Activated CD8-positive, alpha-beta T cell treated with anti-CD3 and anti-CD28 coated beads, Interleukin-2, amount 10 ng/mL, durations not matched to agents 7 days and 5 days (primary cell): ENCODE data around the gene DNAJC25. TPM values are rescaled to one million over a fixed set of nuclear protein-coding genes. Genes with fewer than 3 reads are reported as not detected.

Source experiments
- ATAC-seq: fragments of 150-1000 bp; cut with Tn5 transposase; one replicate; pipeline ENCODE4 v1.10.0; 2021; ENCODE audit warnings: moderate library complexity
- CTCF ChIA-PET: fragments of 350-600 bp; sonication (Branson Sonifier 250); formaldehyde crosslinking; loops from one replicate; lab custom pipeline; 2021; ENCODE audit warnings: antibody characterized with exemption; lab: Charles Lee
- POLR2A ChIA-PET: fragments of 350-600 bp; sonication (Branson Sonifier 250); formaldehyde crosslinking; loops from one replicate; lab custom pipeline; 2021; ENCODE audit warnings: antibody characterized with exemption; lab: Charles Lee
- DNase-seq: peaks from one replicate; pipeline ENCODE4 v3.0.0-alpha.2; 2020
- H3K27ac Mint-ChIP-seq: one replicate; pipeline ENCODE4 v1.8.0; 2021; ENCODE audit warnings: mild to moderate bottlenecking, mixed read lengths
- H3K27me3 Mint-ChIP-seq: one replicate; pipeline ENCODE4 v1.8.0; 2021; ENCODE audit warnings: low read depth, mixed read lengths
- H3K36me3 Mint-ChIP-seq: one replicate; pipeline ENCODE4 v1.8.0; 2021; ENCODE audit warnings: low read depth, mixed read lengths
- H3K4me1 Mint-ChIP-seq: one replicate; pipeline ENCODE4 v1.8.0; 2021; ENCODE audit warnings: low read depth, mixed read lengths
- H3K4me3 Mint-ChIP-seq: one replicate; pipeline ENCODE4 v1.8.0; 2021; ENCODE audit warnings: mild to moderate bottlenecking, mixed read lengths
- H3K9me3 Mint-ChIP-seq: one replicate; pipeline ENCODE4 v1.8.0; 2022; ENCODE audit warnings: mixed read lengths; ENCODE audit not compliant: insufficient read depth
- total RNA-seq, 2 experiments: library from RNA; stranded (reverse); gene quantifications; one replicate each; pipeline ENCODE4 v1.2.3, GENCODE V29; 2021

Gene DNAJC25
- 1 to 10 TPM; 3.9 to 4.2 TPM for total RNA-seq

DNA sequence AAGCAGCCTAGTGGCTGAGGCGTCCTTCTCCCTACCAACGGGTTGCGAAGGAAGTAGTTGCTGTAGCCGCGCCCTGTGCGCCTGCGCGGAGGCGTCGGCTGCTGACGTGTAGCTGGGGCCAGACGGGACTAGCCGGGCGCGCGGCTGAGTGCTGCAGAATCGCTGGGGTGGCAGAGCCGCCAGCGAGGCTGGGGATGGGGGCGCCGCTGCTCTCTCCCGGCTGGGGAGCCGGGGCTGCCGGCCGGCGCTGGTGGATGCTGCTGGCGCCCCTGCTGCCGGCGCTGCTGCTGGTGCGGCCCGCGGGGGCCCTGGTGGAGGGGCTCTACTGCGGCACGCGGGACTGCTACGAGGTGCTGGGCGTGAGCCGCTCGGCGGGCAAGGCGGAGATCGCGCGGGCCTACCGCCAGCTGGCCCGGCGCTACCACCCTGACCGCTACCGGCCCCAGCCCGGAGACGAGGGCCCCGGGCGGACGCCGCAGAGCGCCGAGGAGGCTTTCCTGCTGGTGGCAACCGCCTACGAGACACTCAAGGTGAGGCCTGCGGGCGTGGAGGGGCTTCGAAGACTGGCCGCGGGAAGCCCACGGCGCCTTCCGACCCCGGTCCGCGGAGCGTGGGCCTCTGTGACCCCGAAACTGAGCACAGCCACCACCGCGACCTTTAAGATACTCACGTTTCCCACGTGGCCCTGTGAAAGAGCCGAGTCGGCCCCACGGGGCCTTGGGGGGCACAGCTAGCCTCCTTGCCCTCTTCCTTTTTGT, at the start of gene DNAJC25:
Gene DNAJC25, plus strand, starts transcription at position 121 of the 758 bp plus-strand sequence. Its CDS starts 74 bp downstream, at position 195.
- CTCF ChIA-PET = interaction anchor here (0.6 to 1.5 kb wide), 3 partner anchors 10 to 59 kb away, joined by 3 to 5 read pairs (median 4); no protein-coding TSS in a partner anchor
- peak within 1 kb of the TSS; percentile 89 for H3K27ac Mint-ChIP-seq
- DNase-seq = peak; percentile 98
- H3K9me3 Mint-ChIP-seq = no peaks in the 10 kb centered on the region
- no peaks in the 10 kb centered on the region for H3K27me3 Mint-ChIP-seq
- peak within 1 kb of the TSS; percentile 98 for H3K4me3 Mint-ChIP-seq
- POLR2A ChIA-PET = interaction anchor here (0.7 to 1.1 kb wide), 3 partner anchors 30 to 1155 kb away, joined by 3 to 5 read pairs (median 3); partner anchors contain the start of genes ECPAS and GNG10
- peaks cover 33% of the 10 kb centered on the region for H3K4me1 Mint-ChIP-seq
- peak; percentile 97 for ATAC-seq
- H3K36me3 Mint-ChIP-seq = peaks cover 16% of the 10 kb centered on the region

- Mint-ChIP-seq H3K36me3 (no peaks in the 10 kb centered on the region), H3K9me3 (no peaks in the 10 kb centered on the region), H3K4me1 (no peaks in the 10 kb centered on the region), H3K27me3 (peaks cover 10% of the 10 kb centered on the region), H3K27ac (no peak overlapping the region), H3K4me3 (no peak overlapping the region)
- no peak for ATAC-seq
- CTCF ChIA-PET = no interaction called here
- DNase-seq = no peak
- POLR2A ChIA-PET = no interaction called here
Measured at GRCh38 chr9:111582888-111583287, 48.2 kb upstream of the DNAJC25 start.

GRCh38 chr9:111586378-111586777, 44.8 kb upstream of the DNAJC25 start:
- Mint-ChIP-seq H3K4me1 (no peaks in the 10 kb centered on the region), H3K4me3 (no peak overlapping the region), H3K9me3 (no peaks in the 10 kb centered on the region), H3K27me3 (peaks cover 10% of the 10 kb centered on the region), H3K27ac (no peak overlapping the region), H3K36me3 (no peaks in the 10 kb centered on the region)
- POLR2A ChIA-PET = no interaction called here
- ATAC-seq (no peak), DNase-seq (no peak)
- CTCF ChIA-PET = interaction anchor here (0.5 kb wide), 1 partner anchor 35 kb away, joined by 3 read pairs; no protein-coding TSS in a partner anchor

DNA sequence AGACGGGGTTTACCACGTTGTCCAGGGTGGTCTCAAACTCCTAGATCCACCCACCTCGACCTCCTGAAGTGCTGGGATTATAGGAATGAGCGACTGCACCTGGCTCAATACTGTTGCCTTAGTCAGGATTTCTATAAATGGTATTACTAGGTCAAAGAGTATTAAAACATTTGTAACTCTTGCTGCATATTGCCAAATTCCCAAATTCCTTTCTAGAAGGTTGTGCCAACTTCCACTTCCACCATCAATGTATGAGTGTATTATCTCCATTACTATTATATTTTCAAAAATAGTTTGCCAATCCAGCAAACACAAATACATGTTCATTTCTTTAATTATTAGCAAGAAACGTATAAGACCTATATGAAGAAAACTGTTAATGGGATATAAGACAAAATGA, 42.3 kb upstream of the DNAJC25 start:
- H3K4me1 Mint-ChIP-seq = no peaks in the 10 kb centered on the region
- H3K9me3 Mint-ChIP-seq = no peaks in the 10 kb centered on the region
- no peak overlapping the region for H3K27ac Mint-ChIP-seq
- ChIA-PET CTCF (no interaction called here), POLR2A (interaction anchor here (0.6 kb wide), 1 partner anchor 9 kb away, joined by 5 read pairs; no protein-coding TSS in a partner anchor)
- ATAC-seq (no peak), DNase-seq (no peak)
- H3K36me3 Mint-ChIP-seq = no peaks in the 10 kb centered on the region
- peaks cover 12% of the 10 kb centered on the region for H3K27me3 Mint-ChIP-seq
- H3K4me3 Mint-ChIP-seq = no peak overlapping the region

DNA sequence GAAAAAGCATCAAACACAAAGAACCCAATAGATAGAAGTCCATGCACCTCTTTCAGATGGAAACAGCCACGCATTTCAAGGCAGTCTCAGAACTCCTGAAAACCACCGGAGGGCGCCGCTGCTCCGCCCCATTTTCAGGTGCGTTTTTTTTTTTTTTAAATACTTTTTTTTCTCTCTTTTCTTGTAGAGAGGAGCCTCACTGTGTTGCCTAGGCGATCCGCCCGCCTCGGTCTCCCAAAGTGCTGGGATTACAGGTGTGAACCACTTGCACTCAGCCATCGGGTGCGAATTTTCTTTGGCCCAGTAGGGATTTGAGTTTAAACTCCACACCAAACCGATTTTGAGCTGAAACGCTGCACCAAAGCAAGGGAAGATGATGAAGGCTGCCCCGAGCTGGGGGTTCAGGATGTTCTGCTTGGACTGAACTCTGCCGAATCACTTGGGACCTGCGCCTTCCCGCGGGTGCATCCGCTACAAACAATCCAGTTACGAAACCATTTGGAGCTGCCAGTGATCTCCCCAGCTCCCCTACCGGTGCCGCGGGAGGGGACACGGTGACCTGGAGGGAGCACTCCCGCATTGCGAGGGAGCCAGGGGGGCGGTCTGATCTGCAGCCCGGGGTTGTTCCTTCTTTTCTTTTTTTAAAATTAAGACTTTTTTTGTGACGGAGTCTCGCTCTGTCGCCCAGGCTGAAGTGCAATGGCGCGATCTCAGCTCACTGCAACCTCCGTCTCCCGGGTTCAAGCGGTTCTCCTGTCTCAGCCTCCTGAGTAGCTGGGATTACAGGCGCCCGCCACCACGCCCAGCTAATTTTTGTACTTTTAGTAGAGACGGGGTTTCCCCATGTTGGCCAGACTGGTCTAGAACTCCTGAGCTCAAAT, 33.0 kb upstream of the DNAJC25 start:
- H3K9me3 Mint-ChIP-seq = no peaks in the 10 kb centered on the region
- H3K27me3 Mint-ChIP-seq = peaks cover 39% of the 10 kb centered on the region
- ATAC-seq (peak; percentile 68), DNase-seq (peak; percentile 68)
- no peak overlapping the region for H3K27ac Mint-ChIP-seq
- peaks cover 22% of the 10 kb centered on the region for H3K4me1 Mint-ChIP-seq
- H3K36me3 Mint-ChIP-seq = no peaks in the 10 kb centered on the region
- CTCF ChIA-PET = interaction anchor here (0.5 to 3.3 kb wide), 22 partner anchors 11 to 1222 kb away, joined by 3 to 28 read pairs (median 3); partner anchors contain the start of gene DNAJC25
- POLR2A ChIA-PET = interaction anchor here (0.5 to 1.0 kb wide), 2 partner anchors 9 to 888 kb away, joined by 3 to 5 read pairs; partner anchors contain the start of gene KIAA1958
- peak overlapping the region; percentile 74 for H3K4me3 Mint-ChIP-seq

DNA sequence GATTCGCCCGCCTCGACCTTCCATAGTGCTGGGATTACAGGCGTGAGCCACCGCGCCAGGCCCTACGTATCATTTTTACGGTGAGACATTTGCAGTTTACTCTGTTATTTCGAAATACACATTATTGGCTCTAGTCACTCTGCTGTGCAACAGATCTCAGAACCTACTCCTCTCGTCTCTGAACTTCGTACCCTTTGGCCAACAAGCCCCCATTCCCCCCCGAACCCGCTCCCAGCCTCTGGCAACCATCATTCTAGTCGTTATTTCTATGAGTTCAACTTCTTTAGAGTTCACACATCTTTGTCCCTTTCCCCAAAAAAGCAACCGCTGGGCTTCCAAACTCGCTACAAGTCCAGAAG, 32.4 kb upstream of the DNAJC25 start:
- Mint-ChIP-seq H3K27ac (no peak overlapping the region), H3K4me1 (peaks cover 22% of the 10 kb centered on the region), H3K36me3 (no peaks in the 10 kb centered on the region), H3K9me3 (no peaks in the 10 kb centered on the region), H3K4me3 (peak overlapping the region; percentile 74), H3K27me3 (peaks cover 39% of the 10 kb centered on the region)
- POLR2A ChIA-PET = no interaction called here
- peak; percentile 12 for ATAC-seq
- no peak for DNase-seq
- CTCF ChIA-PET = interaction anchor here (0.6 to 3.3 kb wide), 19 partner anchors 10 to 1221 kb away, joined by 3 to 28 read pairs (median 3); partner anchors contain the start of gene DNAJC25

- H3K9me3 Mint-ChIP-seq = no peaks in the 10 kb centered on the region
- ChIA-PET POLR2A (no interaction called here), CTCF (interaction anchor here (0.6 to 3.3 kb wide), 7 partner anchors 15 to 1145 kb away, joined by 3 to 28 read pairs (median 3); no protein-coding TSS in a partner anchor)
- peak; percentile 30 for DNase-seq
- no peaks in the 10 kb centered on the region for H3K36me3 Mint-ChIP-seq
- peak within 1 kb of the TSS; percentile 34 for H3K27ac Mint-ChIP-seq
- H3K27me3 Mint-ChIP-seq = peaks cover 39% of the 10 kb centered on the region
- peak; percentile 48 for ATAC-seq
- H3K4me3 Mint-ChIP-seq = peak within 1 kb of the TSS; percentile 74
- peaks cover 22% of the 10 kb centered on the region for H3K4me1 Mint-ChIP-seq
Measured at GRCh38 chr9:111599092-111599954, 31.8 kb upstream of the DNAJC25 start, which contains the start of gene PTGR1. PTGR1 (minus strand) TSS chr9:111599647; CDS start chr9:111597422, 2,225 bp downstream.

DNA sequence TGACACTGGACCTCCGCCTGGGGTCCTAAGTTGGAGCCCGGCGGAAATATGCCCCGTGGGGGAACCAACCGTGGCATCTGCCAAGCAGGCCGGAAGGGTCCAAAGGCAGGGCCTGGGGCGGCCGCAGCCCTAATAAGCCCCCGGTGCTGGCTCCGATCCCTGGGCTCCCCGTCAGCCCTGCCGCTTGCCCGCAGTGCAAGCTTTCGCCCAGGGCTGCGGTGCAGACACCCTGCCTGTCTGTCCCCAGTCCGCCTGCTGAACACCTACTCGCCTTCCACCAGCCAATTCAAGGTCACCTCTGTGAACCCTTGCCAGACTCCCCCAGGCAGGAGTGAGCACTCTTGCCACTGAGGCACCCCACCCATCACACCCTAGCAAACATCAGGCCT, 31.2 kb upstream of the DNAJC25 start:
- no peaks in the 10 kb centered on the region for H3K36me3 Mint-ChIP-seq
- DNase-seq (no peak), ATAC-seq (no peak)
- no peaks in the 10 kb centered on the region for H3K9me3 Mint-ChIP-seq
- POLR2A ChIA-PET = no interaction called here
- H3K27ac Mint-ChIP-seq = no peak overlapping the region
- H3K4me3 Mint-ChIP-seq = peak overlapping the region; percentile 74
- peaks cover 39% of the 10 kb centered on the region for H3K27me3 Mint-ChIP-seq
- H3K4me1 Mint-ChIP-seq = peaks cover 22% of the 10 kb centered on the region
- CTCF ChIA-PET = interaction anchor here (1.2 kb wide), 1 partner anchor 21 kb away, joined by 3 read pairs; no protein-coding TSS in a partner anchor

DNA sequence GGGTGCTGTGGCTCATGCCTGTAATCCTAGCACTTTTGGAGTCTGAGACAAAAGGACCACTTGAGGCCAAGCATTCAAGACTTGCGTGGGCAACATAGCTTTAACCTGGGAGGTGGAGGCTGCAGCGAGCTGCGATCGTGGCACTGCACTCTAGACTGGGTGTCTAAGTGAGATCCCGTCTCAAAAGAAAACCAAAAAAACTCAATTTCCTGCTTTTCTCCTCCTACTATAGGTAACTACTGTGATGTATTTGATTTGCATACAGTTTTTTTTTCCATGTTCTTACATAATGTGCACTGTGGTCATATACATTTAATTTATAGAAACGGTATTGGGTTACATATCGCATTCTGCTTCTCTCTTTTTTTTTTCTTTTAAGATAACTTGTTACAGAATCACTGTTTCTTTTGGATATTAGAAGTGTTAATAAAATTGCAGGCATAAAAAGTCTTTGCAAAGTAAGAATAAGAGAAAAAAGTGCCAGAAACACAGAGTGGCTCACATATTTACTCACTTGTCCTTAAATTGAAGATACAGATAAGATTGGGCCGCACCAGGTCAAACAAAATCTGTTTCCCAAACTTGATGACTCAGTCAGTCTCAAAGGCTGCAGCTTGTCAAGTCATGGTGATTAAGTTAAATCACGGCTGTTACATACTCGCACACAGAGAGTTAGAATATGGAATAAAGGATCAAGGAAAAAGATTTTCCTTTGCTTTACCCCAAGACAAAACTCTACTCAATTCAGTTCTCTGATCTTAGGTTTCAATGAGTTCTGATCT, 29.7 kb upstream of the DNAJC25 start:
- no peak for DNase-seq
- H3K9me3 Mint-ChIP-seq = no peaks in the 10 kb centered on the region
- ChIA-PET CTCF (no interaction called here), POLR2A (no interaction called here)
- peaks cover 22% of the 10 kb centered on the region for H3K4me1 Mint-ChIP-seq
- H3K4me3 Mint-ChIP-seq = no peak overlapping the region
- H3K36me3 Mint-ChIP-seq = no peaks in the 10 kb centered on the region
- no peak overlapping the region for H3K27ac Mint-ChIP-seq
- ATAC-seq = no peak
- peaks cover 44% of the 10 kb centered on the region for H3K27me3 Mint-ChIP-seq

DNA sequence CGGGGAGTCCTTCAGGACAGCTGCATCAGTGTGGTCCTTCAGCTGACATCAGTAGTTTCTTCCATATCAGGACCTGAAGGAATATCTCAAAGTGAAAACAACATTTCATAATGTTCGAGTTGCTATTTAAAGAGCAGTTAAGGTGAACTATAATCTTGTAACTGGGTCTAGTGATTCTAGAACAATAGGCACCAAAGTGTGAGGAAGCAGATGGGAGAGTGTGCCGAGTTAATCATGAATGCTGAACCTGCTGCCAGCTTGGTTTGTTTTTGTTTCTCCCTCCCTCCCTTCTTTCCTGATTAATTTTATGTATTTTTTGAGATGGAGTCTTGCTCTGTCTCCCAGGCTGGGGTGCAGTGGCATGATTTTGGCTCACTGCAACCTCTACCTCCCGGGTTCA, 28.1 kb upstream of the DNAJC25 start:
- H3K4me1 Mint-ChIP-seq = peaks cover 17% of the 10 kb centered on the region
- H3K4me3 Mint-ChIP-seq = no peak overlapping the region
- H3K9me3 Mint-ChIP-seq = no peaks in the 10 kb centered on the region
- H3K36me3 Mint-ChIP-seq = no peaks in the 10 kb centered on the region
- peaks cover 36% of the 10 kb centered on the region for H3K27me3 Mint-ChIP-seq
- ChIA-PET CTCF (no interaction called here), POLR2A (no interaction called here)
- DNase-seq = no peak
- no peak overlapping the region for H3K27ac Mint-ChIP-seq
- ATAC-seq = no peak
